Measurements from ENCODE around the gene FOXN1.

Gene FOXN1

DNA sequence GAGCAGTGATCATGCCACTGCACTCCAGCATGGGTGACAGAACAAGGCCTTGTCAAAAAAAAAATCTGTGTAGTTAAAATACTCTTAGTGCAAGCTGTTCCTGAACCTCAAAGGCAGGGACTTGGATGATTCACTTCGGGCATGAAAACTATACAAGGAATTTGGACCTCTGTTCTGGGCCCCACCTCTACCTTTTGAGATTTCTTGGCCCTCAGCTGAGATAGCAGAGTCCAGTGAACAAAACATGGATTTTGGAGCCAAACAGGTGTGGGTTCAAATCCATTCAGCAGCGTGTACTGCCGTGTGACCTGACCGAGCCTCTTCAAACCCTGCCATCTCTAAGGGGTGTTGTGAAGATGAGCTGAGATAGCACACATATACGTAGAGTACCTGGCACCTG is 25.9 kb upstream of the FOXN1 start:
- H3K4me3 ChIP-seq (ENCODE audit: low read depth, low read length): no peak overlapping the region
- TF ChIP-seq, protein P1, sequence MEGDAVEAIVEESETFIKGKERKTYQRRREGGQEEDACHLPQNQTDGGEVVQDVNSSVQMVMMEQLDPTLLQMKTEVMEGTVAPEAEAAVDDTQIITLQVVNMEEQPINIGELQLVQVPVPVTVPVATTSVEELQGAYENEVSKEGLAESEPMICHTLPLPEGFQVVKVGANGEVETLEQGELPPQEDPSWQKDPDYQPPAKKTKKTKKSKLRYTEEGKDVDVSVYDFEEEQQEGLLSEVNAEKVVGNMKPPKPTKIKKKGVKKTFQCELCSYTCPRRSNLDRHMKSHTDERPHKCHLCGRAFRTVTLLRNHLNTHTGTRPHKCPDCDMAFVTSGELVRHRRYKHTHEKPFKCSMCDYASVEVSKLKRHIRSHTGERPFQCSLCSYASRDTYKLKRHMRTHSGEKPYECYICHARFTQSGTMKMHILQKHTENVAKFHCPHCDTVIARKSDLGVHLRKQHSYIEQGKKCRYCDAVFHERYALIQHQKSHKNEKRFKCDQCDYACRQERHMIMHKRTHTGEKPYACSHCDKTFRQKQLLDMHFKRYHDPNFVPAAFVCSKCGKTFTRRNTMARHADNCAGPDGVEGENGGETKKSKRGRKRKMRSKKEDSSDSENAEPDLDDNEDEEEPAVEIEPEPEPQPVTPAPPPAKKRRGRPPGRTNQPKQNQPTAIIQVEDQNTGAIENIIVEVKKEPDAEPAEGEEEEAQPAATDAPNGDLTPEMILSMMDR (IDR thresholded peaks at IDR 0.05; ENCODE audit: borderline replicate concordance, insufficient read depth, low read depth, low read length): no peak

DNA sequence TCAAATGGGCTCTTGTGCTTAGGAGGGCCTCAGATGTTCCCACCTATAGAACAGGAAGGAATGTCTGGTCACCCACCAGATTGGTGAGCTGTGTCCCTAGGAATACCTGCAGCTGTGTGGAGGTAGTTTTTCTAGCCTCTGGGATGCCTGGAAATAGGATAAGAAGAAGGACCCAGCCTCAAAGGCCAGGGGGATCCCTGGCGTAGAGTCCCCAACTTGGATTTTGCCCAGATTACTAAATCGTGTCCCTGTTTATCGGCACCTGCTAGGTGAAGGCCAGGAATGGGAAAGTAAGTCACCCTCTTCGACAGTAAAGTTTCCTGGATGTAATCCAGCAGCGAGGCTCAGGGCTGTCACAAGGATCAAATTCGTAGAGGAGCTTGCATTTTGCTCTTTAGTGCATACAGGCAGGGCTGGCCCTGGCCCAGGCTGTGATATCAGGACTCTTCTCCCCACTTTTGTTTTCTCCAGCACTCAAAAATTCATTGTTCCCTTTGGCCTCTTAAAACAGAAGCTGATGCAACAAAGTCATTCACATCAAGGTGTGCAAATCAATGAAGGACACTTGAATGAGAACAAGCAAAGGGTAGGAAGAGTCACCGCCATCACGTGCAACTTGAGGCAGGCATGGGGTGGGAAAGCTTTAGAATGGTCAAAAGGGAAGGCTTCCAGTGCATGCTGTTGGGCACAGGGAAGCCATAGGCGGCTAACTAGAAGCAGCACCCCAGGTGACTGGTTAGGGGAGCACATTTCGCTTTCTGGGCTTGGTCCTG is 25.2 kb upstream of the FOXN1 start:
- TF ChIP-seq, protein P1 (IDR thresholded peaks at IDR 0.05; ENCODE audit: borderline replicate concordance, insufficient read depth, low read depth, low read length): no peak
- H3K4me3 ChIP-seq (ENCODE audit: low read depth, low read length): no peak overlapping the region

DNA sequence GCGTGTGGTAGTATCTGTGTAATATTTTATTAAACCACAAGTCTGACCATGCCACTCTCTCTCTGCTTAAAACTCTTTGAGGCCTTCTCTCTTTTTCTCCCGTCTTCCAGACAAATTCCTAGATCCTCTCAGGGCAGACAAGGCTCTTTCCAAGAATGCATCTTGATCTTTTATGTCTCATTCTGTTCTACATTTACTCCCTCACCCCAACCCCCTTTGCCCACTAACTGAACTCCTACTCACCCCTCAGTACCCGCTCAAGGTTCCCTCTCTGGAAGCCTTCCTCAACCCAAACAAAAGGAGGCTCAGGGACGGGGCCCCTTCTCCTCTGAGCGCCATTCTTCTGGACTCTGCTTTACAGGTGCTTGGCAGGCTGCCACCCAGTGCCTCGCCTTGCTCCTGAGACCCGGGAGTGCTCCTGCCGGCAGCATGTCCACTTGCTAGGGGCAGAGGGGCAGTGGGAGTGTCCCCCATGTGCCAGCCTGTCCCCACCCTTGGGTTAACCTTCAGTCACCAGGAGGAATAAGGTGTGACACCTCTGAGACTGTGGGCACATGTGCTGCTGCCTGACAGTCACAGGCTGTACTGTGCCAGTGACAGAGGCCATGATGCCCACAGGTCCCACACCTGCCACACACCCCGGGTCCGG is 23.5 kb upstream of the FOXN1 start:
- TF ChIP-seq, protein P1 (IDR thresholded peaks at IDR 0.05; ENCODE audit: borderline replicate concordance, insufficient read depth, low read depth, low read length): no peak
- no peak overlapping the region for H3K4me3 ChIP-seq (ENCODE audit: low read depth, low read length)

DNA sequence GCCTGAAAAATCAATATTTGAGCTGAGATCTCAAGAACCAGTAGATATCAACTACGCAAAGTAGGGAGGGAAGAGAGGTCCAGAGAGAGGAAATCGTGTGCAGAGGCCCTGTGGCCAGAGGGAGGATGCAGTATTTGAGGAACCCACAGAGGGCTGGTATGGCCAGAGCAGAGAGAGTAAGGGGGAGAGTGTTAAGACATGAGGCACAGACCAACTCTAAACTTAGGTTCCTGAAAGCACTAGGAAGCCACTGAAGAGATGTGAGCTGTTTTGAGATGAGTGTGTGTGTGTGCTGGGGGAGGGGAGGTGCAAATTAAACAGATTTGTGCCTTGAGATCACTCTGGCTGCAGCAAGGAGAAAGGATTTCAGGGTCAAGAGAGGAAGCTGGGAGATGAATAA is 21.9 kb upstream of the FOXN1 start:
- H3K4me3 ChIP-seq (ENCODE audit: low read depth, low read length): no peak overlapping the region
- TF ChIP-seq, protein P1 (IDR thresholded peaks at IDR 0.05; ENCODE audit: borderline replicate concordance, insufficient read depth, low read depth, low read length): no peak

DNA sequence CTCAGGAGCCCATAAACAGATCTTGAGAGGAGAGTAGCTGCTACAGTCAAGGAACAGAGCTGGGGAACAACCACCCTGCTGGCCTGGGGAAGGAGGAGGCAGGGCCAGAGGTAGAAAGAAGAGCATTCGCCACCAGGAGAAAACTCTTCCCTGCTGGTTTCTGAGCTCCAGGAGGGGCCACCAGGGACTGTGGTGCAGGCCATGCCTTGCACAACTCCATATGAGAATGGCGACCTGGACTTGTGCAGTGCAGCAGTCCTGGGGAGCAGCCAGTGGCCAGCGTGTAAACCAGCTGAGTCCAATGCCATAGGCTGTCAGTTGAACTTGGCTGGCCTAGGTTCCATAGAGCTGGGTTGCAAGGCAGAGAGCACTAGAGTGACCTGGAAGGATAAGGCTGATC is 21.1 kb upstream of the FOXN1 start:
- TF ChIP-seq, protein P1 (IDR thresholded peaks at IDR 0.05; ENCODE audit: borderline replicate concordance, insufficient read depth, low read depth, low read length): no peak

DNA sequence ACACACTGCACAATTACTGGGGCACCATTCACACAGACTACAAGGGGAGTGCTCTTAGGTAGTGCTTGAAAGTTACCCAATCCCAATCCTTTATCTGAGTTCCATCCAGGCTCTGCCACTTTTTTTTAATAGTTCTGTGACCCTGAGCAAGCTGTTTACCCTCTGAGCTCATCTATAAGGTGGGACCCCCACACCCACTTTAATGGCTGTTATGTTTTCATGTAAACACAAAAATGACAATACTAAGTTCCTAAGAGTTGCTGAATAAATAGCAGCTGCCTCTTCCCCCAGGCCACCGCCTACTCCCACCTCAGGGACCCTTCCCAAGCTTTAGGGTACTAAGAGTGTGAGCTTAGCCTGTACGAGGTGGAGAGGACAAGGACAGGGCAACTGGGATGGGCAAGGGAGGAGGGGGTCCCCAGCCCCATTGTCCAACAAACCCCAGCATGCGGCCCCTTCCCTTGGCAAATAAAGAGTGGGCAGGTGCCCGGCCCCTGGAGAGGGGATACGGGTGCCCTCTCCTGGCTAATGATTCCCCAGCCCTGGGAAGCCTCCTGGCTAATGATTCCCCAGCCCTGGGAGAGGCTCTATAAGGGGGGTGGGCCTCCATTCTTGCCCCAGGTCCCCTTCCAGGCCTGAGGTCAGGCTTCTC is 18.1 kb upstream of the FOXN1 start:
- TF ChIP-seq, protein P1 (IDR thresholded peaks at IDR 0.05; ENCODE audit: borderline replicate concordance, insufficient read depth, low read depth, low read length): no peak

More for the DNA sequence above, 21.1 kb upstream of the FOXN1 start:
- H3K4me3 ChIP-seq (ENCODE audit: low read depth, low read length): no peak overlapping the region

More for the DNA sequence above, 18.1 kb upstream of the FOXN1 start:
- H3K4me3 ChIP-seq (ENCODE audit: low read depth, low read length): no peak overlapping the region

Data from GM12875 (cell line).